HG03342 (cell line): ENCODE results near the gene JAZF1.
A peak's percentile ranks its signal among the peaks of the same experiment; 100 is the strongest.

ENCODE experiments used
- ATAC-seq: cut with Tn5 transposase; IDR thresholded peaks from one replicate; pipeline ENCODE4 v1.9.1; 2021; ENCODE audit warnings: mild to moderate bottlenecking, moderate library complexity; ENCODE audit not compliant: unreplicated experiment

The JAZF1 gene

GRCh38 chr7:28168393-28169158 lies 12.0 kb downstream of the JAZF1 start:
- no peak for ATAC-seq

GRCh38 chr7:28166982-28167715 lies 13.4 kb downstream of the JAZF1 start:
- no peak for ATAC-seq

- no peak for ATAC-seq
Observed at GRCh38 chr7:28165961-28166955, 14.3 kb downstream of the JAZF1 start.

GRCh38 chr7:28165261-28165660 lies 15.3 kb downstream of the JAZF1 start:
- no peak for ATAC-seq

- no peak for ATAC-seq
Observed at GRCh38 chr7:28163949-28164348, 16.6 kb downstream of the JAZF1 start.

- ATAC-seq: no peak
Observed at GRCh38 chr7:28161331-28161730, 19.3 kb downstream of the JAZF1 start.

- ATAC-seq: no peak
Observed at GRCh38 chr7:28160551-28160991, 20.0 kb downstream of the JAZF1 start.

GRCh38 chr7:28157831-28158416 lies 22.7 kb downstream of the JAZF1 start:
- no peak for ATAC-seq

GRCh38 chr7:28157076-28157745 lies 23.4 kb downstream of the JAZF1 start:
- ATAC-seq: no peak

GRCh38 chr7:28156401-28156800 lies 24.2 kb downstream of the JAZF1 start:
- ATAC-seq: no peak

- no peak for ATAC-seq
Observed at GRCh38 chr7:28155964-28156363, 24.6 kb downstream of the JAZF1 start.

GRCh38 chr7:28155019-28155660 lies 25.5 kb downstream of the JAZF1 start:
- ATAC-seq: peak; percentile 81

GRCh38 chr7:28152594-28152993 lies 28.0 kb downstream of the JAZF1 start:
- no peak for ATAC-seq

- no peak for ATAC-seq
Observed at GRCh38 chr7:28151965-28152364, 28.6 kb downstream of the JAZF1 start.

GRCh38 chr7:28149291-28150101 lies 31.1 kb downstream of the JAZF1 start:
- no peak for ATAC-seq

GRCh38 chr7:28145931-28146330 lies 34.7 kb downstream of the JAZF1 start:
- ATAC-seq: no peak

- ATAC-seq: no peak
Observed at GRCh38 chr7:28145090-28145626, 35.4 kb downstream of the JAZF1 start.

GRCh38 chr7:28144266-28144665 lies 36.3 kb downstream of the JAZF1 start:
- ATAC-seq: no peak

GRCh38 chr7:28142650-28143049 lies 37.9 kb downstream of the JAZF1 start:
- ATAC-seq: no peak
